HG03196 (cell line): Measurements from ENCODE around the gene MMP10.
A peak's percentile ranks its signal among the peaks of the same experiment; 100 is the strongest.
"Not testable (repeated sequence)": the region's sequence is repeated elsewhere in the genome, so short reads cannot be mapped to it uniquely, and the experiment has no call there.

ENCODE experiments used
- ATAC-seq: cut with Tn5 transposase; IDR thresholded peaks from one replicate; pipeline ENCODE4 v1.9.1; 2021; ENCODE audit not compliant: unreplicated experiment

Gene MMP10

DNA sequence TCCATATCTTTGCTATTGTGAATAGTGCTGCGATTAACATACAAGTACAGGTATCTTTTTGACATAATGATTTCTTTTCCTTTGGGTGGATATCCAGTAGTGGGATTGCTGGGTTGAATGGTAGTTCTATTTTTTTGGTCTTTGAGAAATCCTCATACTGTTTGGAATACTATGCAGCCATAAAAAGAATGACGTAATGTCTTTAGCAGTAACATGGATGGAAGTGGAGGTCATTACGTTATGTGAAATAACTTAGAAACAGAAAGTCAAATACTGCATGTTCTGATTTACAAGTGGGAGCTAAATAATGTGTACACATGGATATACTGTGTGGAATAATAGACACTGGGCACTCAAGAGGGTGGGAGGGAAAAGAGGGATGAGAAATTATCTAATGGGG, 4.0 kb upstream of the MMP10 start:
- no peak for ATAC-seq

DNA sequence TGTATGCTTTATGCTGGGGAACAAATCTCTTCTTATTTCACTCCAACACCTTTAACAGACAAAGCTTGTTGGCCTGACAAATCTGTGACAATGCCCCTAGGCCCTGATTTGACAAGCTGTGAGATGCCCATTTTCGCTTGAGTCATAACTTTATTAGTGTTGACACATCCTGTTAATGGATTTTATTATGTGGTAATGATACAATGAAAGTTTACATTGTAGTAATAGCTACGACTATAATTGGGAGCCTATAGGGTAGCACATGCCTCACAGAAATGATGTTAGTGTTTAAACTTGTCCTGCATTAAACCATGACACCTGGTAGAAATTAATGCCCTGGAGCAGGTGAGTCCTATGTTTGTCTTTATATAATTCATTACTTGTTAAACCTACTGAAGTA, 3.3 kb upstream of the MMP10 start:
- no peak for ATAC-seq

DNA sequence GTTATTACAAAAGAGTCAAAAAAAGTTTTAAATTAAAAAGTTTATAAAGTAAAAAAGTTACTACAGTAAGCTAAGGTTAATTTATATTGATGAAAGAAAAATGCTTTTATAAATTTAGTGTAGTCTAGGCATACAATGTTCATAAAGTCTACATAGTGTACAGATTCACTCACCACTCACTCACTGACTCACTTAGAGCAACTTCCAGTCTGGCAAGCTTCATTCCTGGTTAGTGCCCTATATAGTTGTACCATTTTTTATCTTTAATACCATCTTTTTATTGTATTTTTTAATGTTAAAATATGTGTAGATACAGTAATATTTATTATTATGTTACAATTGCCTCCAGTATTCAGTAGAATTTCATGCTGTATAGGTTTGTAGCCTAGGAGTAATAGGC, 2.6 kb upstream of the MMP10 start:
- ATAC-seq: no peak

DNA sequence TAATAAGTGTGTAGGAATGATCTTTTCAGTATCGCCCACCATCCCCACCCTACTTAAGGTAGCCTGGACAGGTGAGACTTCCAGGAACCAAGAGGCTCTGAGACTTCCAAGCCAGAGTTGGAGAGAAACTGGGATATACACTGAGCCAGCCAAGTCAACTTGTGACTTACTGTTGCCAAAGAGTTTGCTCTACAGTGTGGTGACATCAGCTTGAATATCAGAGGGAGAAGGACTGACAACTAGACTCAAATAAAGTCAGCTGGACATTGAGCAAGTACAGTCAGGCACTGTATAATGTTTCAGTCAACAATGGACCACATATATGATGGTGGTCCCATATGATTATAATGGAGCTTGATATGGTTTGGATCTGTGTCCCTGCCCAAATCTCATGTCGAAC, 1.2 kb upstream of the MMP10 start:
- ATAC-seq: no peak

DNA sequence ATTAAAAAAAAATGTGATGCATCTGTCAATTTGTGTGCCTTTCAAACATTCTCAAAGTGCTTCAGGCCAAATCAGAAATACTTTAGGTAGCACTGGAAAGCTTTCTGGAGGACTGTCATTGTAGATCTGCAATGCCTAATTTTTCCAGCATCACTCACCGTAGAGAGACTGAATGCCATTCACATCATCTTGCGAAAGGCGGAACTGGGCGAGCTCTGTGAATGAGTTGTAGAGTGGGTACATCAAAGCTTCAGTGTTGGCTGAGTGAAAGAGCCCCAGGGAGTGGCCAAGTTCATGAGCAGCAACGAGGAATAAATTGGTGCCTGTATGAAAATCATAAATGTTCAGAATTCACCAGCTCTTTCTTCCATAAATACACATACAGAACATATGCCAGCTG, 4.0 kb downstream of the MMP10 start:
- no peak for ATAC-seq

DNA sequence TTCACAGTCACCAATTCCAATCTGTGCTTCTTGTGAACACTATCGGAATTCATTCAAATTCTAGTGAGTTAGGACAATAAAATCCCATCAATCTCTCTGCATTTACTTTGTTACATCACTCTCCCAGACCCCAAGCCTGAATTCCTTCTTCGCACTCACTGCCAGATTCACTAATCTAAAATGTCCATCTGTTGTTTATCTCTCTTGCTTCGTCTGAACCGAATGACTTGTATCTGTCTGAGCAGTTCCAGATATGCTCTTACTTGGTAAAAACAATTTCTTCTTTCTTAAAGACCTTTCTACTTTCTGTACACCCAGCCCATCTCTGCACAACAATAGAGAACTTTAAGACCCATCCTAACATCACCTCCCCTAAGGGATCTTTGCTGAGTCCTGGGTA, 7.0 kb downstream of the MMP10 start:
- no peak for ATAC-seq

DNA sequence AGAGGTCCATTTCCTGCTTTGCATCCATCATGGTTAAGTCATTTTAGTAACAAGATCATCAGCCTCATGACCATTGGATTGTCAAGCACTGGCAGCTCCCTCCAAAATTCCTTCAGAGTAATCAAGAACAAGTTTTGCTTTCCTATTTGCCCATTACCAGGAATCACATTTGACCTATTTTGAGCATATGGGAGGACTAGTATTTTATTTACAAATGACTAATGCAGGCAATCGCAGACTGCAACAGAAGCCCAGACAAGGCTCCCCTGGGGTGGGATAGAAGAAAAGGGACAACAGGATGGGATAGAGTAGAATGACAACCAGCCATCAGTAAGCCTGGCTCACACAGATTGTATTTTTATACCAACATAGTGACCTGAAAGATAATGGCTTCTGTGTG, 9.1 kb downstream of the MMP10 start:
- ATAC-seq: no peak

DNA sequence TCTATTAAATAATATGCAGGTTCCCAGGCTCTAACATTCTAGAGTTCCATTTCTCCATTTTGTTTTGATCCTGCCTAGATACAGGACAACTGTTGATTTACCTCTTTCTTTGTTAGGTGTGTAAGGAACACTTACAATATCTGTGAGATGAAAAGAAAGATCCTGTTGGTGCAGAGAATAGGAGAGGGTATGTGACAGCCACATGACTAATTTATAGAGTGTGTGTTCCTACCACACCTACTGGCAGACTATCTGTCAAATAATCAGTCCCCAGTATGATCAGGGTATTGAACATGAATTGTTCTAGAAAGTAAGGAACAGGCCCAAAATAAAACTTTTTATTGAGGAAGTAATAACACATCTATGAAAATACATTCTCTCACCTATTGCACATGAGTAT, 10.2 kb downstream of the MMP10 start:
- no peak for ATAC-seq

DNA sequence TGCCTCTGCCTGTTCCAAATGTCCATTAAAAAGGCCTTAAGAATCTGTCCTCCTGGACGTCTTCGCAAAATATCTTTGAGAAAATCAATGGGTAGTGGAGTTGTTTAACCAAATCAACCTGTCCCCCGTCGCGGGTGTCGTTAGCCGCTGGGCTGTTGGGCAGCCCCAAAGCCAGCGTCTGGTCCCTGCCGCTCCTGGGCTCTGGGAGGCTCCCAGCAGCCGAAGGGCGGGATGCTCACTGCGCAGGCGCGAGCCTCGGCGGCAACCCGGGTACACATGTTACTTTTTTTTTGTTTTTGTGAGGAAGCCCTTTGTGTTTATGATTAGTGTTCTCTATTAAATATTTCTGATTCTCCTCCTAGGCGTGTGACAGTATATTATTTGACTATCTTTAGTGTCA, 12.6 kb downstream of the MMP10 start:
- ATAC-seq: no peak

DNA sequence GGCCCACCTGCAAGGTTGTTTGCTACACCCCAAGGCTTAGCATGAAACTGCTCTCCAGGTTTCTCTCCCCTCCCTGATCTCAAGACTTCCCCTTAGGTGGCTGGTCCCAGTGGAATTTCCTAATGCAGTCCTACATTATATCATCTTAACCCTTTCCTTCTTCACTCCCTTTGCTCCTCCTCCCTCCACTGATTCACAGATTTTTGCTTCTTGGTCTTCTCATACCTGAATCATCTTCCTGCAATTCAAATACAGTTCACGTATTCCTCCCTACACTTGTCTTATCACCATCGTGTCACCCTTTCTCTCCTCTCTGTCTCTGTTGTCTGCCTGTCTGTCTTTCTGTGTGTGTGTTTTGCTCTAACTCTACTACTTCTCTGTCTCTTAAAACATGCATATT, 17.0 kb downstream of the MMP10 start:
- no peak for ATAC-seq

DNA sequence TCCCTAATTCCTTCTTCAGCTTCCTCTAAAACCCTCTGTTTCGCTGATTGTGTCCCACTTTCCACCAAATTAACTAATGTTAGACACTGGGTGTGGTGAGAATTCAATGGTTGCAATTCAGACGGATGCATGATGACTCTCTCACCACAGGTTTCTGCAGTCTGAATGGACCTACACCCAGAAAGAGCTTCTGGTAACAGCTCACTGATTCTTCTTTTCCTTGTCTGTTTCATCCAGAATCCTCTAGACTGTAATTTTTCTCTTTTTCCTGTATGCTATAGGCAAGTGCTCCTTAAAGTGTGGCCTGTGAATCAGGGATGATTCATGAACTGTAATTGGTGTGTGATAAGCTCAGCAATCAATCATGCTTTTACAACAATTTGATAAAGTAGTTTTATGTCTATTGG, 18.1 kb downstream of the MMP10 start:
- ATAC-seq: no peak

DNA sequence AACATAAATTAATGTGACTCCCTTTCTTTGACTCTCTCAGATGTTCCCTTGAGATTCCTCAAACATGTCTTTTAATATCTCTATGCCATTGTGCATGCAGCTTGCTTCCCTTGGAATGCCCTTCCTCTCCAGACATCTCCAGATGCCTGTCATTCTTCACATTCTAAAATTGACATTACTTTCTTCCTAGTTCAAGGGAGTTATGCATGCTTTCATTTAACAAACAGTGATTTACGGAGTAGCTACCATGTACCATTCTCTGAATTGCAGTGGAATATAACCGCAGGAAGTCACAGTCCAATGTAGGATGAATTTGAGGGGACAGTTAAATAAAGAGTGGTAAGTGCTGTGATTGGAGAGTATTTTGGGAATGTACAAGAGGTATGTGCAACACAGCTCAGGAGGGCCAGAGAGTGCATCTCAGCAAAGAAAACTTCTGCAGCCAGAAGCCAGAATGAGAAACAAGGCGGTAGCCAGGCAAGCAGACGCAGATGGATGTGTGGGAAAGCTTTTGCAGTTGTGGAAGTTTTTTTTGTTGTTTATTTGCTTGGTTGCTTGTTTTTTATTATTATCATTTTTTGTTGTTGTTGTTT, 18.7 kb downstream of the MMP10 start:
- ATAC-seq: no peak

DNA sequence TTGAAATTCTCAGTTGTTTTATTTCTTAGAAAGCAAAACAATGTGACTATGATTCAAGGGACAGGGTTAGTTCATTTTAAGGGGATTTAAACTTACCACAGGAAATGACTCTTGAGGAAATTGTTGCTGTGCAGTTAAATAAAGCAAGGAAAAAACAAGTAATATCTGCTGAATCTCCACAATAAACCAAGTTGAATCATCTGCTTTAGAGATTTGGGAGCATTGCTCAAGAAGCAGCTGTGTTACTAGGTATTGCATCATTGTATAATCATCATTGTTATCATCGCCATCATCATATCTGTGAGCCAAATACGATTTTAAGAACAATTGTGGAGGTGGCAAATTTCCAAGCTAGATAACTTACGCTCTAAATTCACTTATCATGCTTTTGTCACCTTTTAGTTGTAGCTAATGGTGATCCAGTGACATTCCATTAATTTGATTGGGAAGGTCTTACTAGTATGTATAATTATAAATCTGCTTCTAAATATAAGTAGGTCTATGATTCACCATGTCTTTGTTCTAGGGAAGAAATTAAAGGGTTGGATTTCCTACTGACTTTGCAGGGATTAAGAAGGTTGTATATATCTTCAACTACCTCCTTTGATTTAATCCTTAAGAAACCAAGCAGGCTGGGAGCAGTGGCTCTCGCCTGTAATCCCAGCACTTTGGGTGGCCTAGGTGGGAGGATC, 19.9 kb downstream of the MMP10 start:
- no peak for ATAC-seq

DNA sequence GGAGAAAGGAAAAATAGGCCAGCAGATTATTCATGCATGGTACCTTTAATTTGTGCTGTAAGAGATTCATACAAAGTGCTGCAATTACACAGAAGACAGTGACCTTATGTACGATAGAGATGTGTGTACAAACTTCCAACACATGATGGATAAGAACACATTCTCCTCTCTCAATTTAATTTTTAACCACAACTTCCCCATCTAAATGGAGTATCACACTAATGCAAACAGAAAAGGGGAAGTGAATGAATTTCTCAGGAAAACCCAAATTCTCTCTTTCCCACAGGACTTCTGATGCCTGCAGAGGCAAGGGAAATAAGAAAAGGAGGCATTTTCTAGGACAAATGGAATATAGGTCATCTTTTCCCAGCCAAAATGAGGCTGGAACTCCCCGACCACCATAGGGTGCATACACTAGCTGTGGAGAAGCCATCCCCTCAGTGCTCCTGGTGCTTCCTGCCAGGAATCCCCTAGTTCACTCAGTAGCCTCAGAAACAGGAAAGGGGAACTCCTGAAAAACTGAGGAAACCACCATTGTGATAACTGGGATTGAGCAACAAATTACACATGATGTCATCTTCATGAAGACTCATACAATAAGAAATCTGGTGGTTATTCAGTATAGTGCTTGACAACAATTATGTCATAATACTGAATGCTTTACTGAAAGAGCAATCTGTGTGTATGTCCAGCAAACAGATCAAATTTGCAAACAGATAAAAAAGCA, 22.4 kb downstream of the MMP10 start:
- ATAC-seq: no peak

DNA sequence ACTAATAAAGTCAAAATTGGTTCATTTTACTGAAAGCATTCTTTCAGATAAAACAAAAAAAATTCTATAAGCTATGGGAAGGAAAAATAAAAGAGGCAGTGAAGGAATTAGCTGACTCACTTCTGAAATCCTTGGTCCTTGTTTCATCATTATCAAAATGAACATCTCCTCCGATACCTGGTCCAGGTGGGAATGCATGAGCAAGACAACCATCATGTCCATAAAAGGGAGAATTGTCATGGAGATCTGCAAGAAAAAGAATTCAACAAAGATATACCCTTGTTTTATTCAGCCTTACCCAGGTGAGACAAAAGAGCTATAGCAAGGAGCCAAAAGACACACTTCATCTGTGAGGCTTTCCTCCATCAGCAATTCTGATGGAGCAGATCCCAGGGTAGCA, 27.2 kb downstream of the MMP10 start:
- ATAC-seq: no peak

DNA sequence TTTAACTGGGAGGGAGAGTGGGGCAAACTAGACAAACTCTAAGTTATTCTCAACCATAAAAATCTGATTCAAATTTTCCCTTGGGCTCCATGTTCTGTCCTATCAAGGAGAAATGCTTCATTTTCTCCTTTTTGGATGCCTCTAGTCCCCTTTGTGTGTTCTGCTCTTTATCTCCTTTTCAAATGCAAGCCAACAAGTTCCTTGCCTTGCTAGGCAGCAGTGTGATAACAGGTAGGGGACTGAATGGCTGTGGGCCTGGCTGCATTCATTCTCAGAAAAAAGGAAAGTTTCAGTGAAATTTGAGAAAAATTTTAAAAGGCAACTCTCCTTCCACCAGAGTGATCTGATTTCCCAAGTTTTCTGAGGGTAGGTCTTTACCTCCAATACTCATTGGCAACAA, 28.8 kb downstream of the MMP10 start:
- no peak for ATAC-seq

DNA sequence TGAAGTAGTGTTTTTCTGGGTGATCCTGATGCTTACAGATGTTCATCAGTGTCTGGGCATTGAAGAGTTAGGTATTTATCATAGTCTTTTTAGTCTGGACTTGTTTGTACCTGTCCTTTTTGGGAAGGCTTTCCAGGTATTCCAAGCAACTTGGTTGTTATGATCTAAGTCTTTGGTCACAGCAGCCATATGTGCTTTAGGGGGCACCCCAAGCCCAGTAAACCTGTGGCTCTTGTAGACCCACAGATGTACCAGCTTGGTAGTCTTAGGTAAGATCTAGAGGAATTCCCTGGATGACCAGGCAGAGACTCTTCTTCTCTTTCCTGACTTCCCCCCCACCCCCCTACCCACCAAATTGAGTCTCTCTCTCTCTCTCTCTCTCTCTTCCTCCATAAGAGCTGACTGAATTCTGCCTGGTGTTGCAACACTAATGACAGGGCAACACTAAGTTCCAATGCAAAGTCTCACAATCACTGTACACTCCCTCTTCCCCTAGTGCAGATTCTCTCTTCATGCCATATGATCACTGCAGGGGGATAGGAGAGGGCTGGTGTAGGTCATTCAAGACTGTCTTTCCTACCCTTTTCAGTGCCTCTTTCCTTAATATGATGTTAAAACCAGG, 31.2 kb downstream of the MMP10 start:
- ATAC-seq: no peak

DNA sequence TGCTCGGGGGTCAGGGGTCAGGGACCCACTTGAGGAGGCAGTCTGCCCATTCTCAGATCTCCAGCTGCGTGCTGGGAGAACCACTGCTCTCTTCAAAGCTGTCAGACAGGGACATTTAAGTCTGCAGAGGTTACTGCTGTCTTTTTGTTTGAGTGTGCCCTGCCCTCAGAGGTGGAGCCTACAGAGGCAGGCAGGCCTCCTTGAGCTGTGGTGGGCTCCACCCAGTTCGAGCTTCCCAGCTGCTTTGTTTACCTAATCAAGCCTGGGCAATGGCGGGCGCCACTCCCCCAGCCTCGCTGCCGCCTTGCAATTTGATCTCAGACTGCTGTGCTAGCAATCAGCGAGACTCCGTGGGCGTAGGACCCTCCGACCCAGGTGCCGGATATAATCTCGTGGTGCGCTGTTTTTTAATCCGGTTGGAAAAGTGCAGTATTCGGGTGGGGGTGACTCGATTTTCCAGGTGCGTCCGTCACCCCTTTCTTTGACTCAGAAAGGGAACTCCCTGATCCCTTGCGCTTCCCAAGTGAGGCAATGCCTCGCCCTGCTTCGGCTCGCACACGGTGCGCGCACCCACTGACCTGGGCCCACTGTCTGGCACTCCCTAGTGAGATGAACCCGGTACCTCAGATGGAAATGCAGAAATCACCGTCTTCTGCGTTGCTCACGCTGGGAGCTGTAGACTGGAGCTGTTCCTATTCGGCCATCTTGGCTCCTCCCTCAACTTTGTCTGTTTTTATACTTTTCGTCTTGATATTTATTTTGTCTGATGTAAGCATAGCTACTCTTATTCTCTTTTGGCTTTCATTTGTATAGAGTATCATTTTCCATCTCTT, 33.5 kb downstream of the MMP10 start:
- ATAC-seq: not testable (repeated sequence)

DNA sequence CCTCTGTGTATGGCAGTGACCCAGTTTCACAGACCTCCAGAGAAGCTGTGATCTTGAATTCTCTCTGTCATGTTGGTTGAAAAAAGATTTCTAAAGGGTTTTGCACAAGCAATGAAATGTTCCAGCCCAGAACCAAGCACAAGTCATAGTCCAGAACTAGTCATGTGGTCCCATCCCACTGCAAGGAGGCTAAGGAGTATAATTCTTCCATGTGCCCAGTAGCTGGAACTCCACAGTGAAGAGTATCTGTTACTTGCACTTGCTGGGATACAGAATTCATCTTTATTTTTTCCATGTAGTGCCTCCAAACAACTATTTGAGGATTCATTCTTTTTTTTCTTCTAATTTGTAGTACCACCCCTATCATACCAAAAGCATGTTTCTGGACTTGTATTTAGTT, 45.8 kb downstream of the MMP10 start:
- no peak for ATAC-seq

DNA sequence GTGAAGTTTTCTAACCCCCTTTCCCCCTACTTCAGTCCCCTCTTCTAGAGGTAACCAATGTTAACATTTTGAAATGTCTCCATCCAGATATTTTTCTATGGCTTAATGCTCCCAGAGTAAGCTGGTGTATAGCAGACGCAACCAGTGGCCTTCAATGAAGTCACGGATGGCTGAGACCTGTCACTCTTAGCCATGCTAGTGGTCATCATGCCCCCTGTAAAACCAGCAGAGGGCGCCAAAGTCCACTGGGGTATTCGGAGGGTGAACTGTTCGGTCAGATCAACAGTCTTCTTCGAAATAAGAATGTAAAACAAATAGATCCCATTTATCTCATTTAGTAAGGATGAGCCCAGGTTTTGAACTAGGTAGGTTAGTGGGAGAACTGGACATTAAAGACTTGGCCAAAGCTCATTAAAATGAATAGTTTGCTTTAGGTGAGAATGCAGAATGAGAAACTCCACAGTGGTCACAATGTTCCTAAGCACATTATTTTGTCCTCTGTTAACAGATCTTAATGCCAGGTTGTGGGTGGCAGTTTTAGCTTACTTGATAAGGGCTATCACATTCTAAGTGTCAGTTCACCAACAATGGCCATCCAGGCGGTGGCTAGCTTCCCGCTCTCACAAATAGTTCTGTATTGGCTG, 47.1 kb downstream of the MMP10 start:
- ATAC-seq: peak; percentile 76

DNA sequence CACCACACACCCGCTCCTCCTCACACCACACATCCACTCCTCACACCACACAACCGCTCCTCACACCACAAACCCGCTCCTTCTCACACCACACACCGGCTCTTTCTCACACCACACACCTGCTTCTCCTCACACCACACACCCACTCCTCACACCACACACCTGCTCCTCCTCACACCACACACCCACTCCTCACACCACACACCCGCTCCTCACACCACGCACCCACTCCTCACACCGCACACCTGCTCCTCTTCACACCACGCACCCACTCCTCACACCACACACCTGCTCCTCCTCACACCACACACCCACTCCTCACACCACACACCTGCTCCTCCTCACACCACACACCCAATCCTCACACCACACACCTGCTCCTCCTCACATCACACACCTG, 49.5 kb downstream of the MMP10 start:
- ATAC-seq: not testable (repeated sequence)
